HEK293 (cell line): ENCODE measurements around the gene MLLT10.

Experiments
- CTCF ChIA-PET: fragments of 350-600 bp; formaldehyde crosslinking; extraction: SDS; loops from one replicate; lab custom pipeline; 2021; ENCODE audit warnings: antibody characterized with exemption; lab: Yijun Ruan, JAX
- POLR2A ChIA-PET: fragments of 300-600 bp; formaldehyde crosslinking; extraction: SDS; loops from one replicate; lab custom pipeline; 2020; ENCODE audit warnings: antibody characterized with exemption, inconsistent platforms; lab: Yijun Ruan, JAX
- H3K27ac ChIP-seq: fragments of 200-500 bp; sonication (Bioruptor generic); 2 replicates; pipeline ENCODE4 v1.5.1; 2014; ENCODE audit warnings: low read depth, low read length, control low read depth, inconsistent platforms; ENCODE audit errors: extremely low read depth
- H3K36me3 ChIP-seq, 2 experiments: fragments of 200-500 bp in 1 of 2; sonication (Bioruptor generic) in 1 of 2; 1 replicate in 1 of 2; 2 replicates in 1 of 2; pipeline ENCODE4 v1.5.1; 2014 to 2017; ENCODE audit warnings: inconsistent platforms in 2 of 2, low read length in 2 of 2; ENCODE audit not compliant: control insufficient read depth in 2 of 2, insufficient read depth in 1 of 2
- H3K4me1 ChIP-seq: fragments of 200-500 bp; sonication (Bioruptor generic); 2 replicates; pipeline ENCODE4 v1.5.1; 2014; ENCODE audit warnings: mild to moderate bottlenecking, low read length, inconsistent platforms; ENCODE audit not compliant: control insufficient read depth, insufficient read depth
- H3K4me3 ChIP-seq: 2 replicates; pipeline ENCODE4 v1.5.1; 2011; ENCODE audit warnings: low read depth, mild to moderate bottlenecking, control low read depth, low read length, moderate library complexity
- H3K9me3 ChIP-seq: fragments of 200-500 bp; sonication (Bioruptor generic); 2 replicates; pipeline ENCODE4 v1.5.1; 2014; ENCODE audit warnings: low read depth, low read length, inconsistent platforms; ENCODE audit not compliant: control insufficient read depth, insufficient read depth
- CTCF ChIP-seq: fragments of 450-650 bp; formaldehyde crosslinking; IDR thresholded peaks from 2 replicates; pipeline ENCODE4 v1.5.1; 2016; ENCODE audit warnings: missing biosample characterization, missing genetic modification characterization
- IKZF3 ChIP-seq: fragments of 450-650 bp; IDR thresholded peaks from 2 replicates; pipeline ENCODE4 v1.5.0; 2018; ENCODE audit warnings: missing biosample characterization, mild to moderate bottlenecking, missing genetic modification characterization, moderate library complexity
- KLF17 ChIP-seq: fragments of 450-650 bp; formaldehyde crosslinking; IDR thresholded peaks from 2 replicates; pipeline ENCODE4 v1.5.1; 2016; ENCODE audit warnings: missing biosample characterization, missing genetic modification characterization
- KLF7 ChIP-seq: fragments of 450-650 bp; formaldehyde crosslinking; IDR thresholded peaks from 2 replicates; pipeline ENCODE4 v1.5.1; 2016; ENCODE audit warnings: missing biosample characterization, missing genetic modification characterization, borderline replicate concordance
- PRDM1 ChIP-seq: fragments of 450-650 bp; formaldehyde crosslinking; IDR thresholded peaks from 2 replicates; pipeline ENCODE4; 2016; ENCODE audit warnings: missing biosample characterization, missing genetic modification characterization
- ZBTB17 ChIP-seq: fragments of 450-650 bp; formaldehyde crosslinking; IDR thresholded peaks from 2 replicates; pipeline ENCODE4 v1.5.1; 2016; ENCODE audit warnings: missing biosample characterization, missing genetic modification characterization
- ZNF184 ChIP-seq: fragments of 450-650 bp; IDR thresholded peaks from 2 replicates; pipeline ENCODE4 v1.5.1; 2018; ENCODE audit warnings: missing biosample characterization, mild to moderate bottlenecking, missing genetic modification characterization
- ZNF211 ChIP-seq: fragments of 450-650 bp; formaldehyde crosslinking; IDR thresholded peaks from 2 replicates; pipeline ENCODE4 v1.5.1; 2016; ENCODE audit warnings: low read depth, missing biosample characterization, missing genetic modification characterization
- ZNF362 ChIP-seq: fragments of 450-650 bp; formaldehyde crosslinking; IDR thresholded peaks from 2 replicates; pipeline ENCODE4 v1.5.1; 2016; ENCODE audit warnings: missing biosample characterization, missing genetic modification characterization
- ZNF48 ChIP-seq: fragments of 450-650 bp; formaldehyde crosslinking; IDR thresholded peaks from 2 replicates; pipeline ENCODE4 v1.5.1; 2016; ENCODE audit warnings: missing biosample characterization, missing genetic modification characterization
- ZNF555 ChIP-seq: fragments of 450-650 bp; formaldehyde crosslinking; conservative IDR thresholded peaks from 2 replicates; pipeline ENCODE4 v1.5.1; 2017; ENCODE audit warnings: missing biosample characterization, mild to moderate bottlenecking, missing genetic modification characterization, inconsistent platforms
- ZSCAN18 ChIP-seq: fragments of 450-650 bp; formaldehyde crosslinking; IDR thresholded peaks from 2 replicates; pipeline ENCODE4 v1.5.1; 2016; ENCODE audit warnings: missing biosample characterization, missing genetic modification characterization
- TF ChIP-seq, protein P1 (sequence below): fragments of 450-650 bp; formaldehyde crosslinking; IDR thresholded peaks from 2 replicates; pipeline ENCODE4 v1.5.1; 2016; ENCODE audit warnings: missing biosample characterization, missing genetic modification characterization, borderline replicate concordance
- TF ChIP-seq, protein P2 (sequence below): fragments of 450-650 bp; IDR thresholded peaks from 2 replicates; pipeline ENCODE4 v1.5.1; 2018; ENCODE audit warnings: missing biosample characterization, mild to moderate bottlenecking, missing genetic modification characterization
- TF ChIP-seq, protein P3 (sequence below): fragments of 450-650 bp; formaldehyde crosslinking; IDR thresholded peaks from 2 replicates; pipeline ENCODE4 v1.5.1; 2016; ENCODE audit warnings: missing biosample characterization, missing genetic modification characterization
- TF ChIP-seq, protein P4 (sequence below): fragments of 450-650 bp; formaldehyde crosslinking; IDR thresholded peaks from 2 replicates; pipeline ENCODE4 v1.5.1; 2016; ENCODE audit warnings: missing biosample characterization, missing genetic modification characterization

The MLLT10 gene

GRCh38 chr10:21517134-21518031 is 16.6 kb upstream of the MLLT10 start (continued):
- TF ChIP-seq, protein P1, sequence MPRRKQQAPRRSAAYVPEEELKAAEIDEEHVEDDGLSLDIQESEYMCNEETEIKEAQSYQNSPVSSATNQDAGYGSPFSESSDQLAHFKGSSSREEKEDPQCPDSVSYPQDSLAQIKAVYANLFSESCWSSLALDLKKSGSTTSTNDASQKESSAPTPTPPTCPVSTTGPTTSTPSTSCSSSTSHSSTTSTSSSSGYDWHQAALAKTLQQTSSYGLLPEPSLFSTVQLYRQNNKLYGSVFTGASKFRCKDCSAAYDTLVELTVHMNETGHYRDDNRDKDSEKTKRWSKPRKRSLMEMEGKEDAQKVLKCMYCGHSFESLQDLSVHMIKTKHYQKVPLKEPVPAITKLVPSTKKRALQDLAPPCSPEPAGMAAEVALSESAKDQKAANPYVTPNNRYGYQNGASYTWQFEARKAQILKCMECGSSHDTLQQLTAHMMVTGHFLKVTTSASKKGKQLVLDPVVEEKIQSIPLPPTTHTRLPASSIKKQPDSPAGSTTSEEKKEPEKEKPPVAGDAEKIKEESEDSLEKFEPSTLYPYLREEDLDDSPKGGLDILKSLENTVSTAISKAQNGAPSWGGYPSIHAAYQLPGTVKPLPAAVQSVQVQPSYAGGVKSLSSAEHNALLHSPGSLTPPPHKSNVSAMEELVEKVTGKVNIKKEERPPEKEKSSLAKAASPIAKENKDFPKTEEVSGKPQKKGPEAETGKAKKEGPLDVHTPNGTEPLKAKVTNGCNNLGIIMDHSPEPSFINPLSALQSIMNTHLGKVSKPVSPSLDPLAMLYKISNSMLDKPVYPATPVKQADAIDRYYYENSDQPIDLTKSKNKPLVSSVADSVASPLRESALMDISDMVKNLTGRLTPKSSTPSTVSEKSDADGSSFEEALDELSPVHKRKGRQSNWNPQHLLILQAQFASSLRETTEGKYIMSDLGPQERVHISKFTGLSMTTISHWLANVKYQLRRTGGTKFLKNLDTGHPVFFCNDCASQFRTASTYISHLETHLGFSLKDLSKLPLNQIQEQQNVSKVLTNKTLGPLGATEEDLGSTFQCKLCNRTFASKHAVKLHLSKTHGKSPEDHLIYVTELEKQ: no peak; the same call in 1 of the 2 replicates
- TF ChIP-seq ZNF48 (tag by site-specific recombination) (no peak), ZBTB17 (tag by site-specific recombination) (peak; percentile 76), ZNF211 (tag by site-specific recombination) (no peak), ZNF184 (0 out of 2 replicates have a peak, but pooled peaks have one; percentile 31), IKZF3 (tag by site-specific recombination) (peak; percentile 85)

GRCh38 chr10:21518149-21518640 is 15.8 kb upstream of the MLLT10 start:
- Histone ChIP-seq H3K36me3 (no peaks in the 10 kb centered on the region), H3K9me3 (no peaks in the 10 kb centered on the region), H3K4me3 (peak overlapping the region; percentile 65), H3K27ac (peak overlapping the region; percentile 85), H3K4me1 (peaks cover 29% of the 10 kb centered on the region)
- CTCF ChIA-PET: interaction anchor here (0.6 to 0.9 kb wide), 3 partner anchors 20 to 1681 kb away, joined by 3 read pairs; no protein-coding TSS in a partner anchor
- POLR2A ChIA-PET: interaction anchor here (0.6 to 3.2 kb wide), 13 partner anchors 9 to 711 kb away, joined by 3 to 23 read pairs (median 5); partner anchors contain the start of gene MLLT10
- TF ChIP-seq CTCF (tag by site-specific recombination) (no peak), KLF17 (tag by site-specific recombination) (peak; percentile 72), PRDM1 (tag by site-specific recombination) (0 out of 2 replicates have a peak, but pooled peaks have one; percentile 42), ZNF362 (tag by site-specific recombination) (0 out of 2 replicates have a peak, but pooled peaks have one; percentile 41), ZNF555 (tag by site-specific recombination) (no peak), ZSCAN18 (tag by site-specific recombination) (no peak), KLF7 (tag by site-specific recombination) (peak; percentile 60; the same call in 1 of the 2 replicates)
- TF ChIP-seq, protein P2, sequence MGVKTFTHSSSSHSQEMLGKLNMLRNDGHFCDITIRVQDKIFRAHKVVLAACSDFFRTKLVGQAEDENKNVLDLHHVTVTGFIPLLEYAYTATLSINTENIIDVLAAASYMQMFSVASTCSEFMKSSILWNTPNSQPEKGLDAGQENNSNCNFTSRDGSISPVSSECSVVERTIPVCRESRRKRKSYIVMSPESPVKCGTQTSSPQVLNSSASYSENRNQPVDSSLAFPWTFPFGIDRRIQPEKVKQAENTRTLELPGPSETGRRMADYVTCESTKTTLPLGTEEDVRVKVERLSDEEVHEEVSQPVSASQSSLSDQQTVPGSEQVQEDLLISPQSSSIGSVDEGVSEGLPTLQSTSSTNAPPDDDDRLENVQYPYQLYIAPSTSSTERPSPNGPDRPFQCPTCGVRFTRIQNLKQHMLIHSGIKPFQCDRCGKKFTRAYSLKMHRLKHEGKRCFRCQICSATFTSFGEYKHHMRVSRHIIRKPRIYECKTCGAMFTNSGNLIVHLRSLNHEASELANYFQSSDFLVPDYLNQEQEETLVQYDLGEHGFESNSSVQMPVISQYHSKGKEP (tag by site-specific recombination): peak; percentile 45
- TF ChIP-seq, protein P3, sequence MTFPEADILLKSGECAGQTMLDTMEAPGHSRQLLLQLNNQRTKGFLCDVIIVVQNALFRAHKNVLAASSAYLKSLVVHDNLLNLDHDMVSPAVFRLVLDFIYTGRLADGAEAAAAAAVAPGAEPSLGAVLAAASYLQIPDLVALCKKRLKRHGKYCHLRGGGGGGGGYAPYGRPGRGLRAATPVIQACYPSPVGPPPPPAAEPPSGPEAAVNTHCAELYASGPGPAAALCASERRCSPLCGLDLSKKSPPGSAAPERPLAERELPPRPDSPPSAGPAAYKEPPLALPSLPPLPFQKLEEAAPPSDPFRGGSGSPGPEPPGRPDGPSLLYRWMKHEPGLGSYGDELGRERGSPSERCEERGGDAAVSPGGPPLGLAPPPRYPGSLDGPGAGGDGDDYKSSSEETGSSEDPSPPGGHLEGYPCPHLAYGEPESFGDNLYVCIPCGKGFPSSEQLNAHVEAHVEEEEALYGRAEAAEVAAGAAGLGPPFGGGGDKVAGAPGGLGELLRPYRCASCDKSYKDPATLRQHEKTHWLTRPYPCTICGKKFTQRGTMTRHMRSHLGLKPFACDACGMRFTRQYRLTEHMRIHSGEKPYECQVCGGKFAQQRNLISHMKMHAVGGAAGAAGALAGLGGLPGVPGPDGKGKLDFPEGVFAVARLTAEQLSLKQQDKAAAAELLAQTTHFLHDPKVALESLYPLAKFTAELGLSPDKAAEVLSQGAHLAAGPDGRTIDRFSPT (tag by site-specific recombination): no peak
- TF ChIP-seq, protein P4, sequence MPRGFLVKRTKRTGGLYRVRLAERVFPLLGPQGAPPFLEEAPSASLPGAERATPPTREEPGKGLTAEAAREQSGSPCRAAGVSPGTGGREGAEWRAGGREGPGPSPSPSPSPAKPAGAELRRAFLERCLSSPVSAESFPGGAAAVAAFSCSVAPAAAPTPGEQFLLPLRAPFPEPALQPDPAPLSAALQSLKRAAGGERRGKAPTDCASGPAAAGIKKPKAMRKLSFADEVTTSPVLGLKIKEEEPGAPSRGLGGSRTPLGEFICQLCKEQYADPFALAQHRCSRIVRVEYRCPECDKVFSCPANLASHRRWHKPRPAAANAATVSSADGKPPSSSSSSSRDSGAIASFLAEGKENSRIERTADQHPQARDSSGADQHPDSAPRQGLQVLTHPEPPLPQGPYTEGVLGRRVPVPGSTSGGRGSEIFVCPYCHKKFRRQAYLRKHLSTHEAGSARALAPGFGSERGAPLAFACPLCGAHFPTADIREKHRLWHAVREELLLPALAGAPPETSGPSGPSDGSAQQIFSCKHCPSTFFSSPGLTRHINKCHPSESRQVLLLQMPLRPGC (tag by site-specific recombination): peak; percentile 34; the same call in 1 of the 2 replicates
